Activated naive CD4-positive, alpha-beta T cell treated with anti-CD3 and anti-CD28 coated beads, Interleukin-2, amount 10 ng/mL, durations not matched to agents 7 days and 5 days (primary cell): Measurements from ENCODE around the gene C19orf18.
A peak's percentile ranks its signal among the peaks of the same experiment; 100 is the strongest.

Experiments used
- CTCF ChIA-PET: fragments of 350-600 bp; sonication (Branson Sonifier 250); formaldehyde crosslinking; loops from one replicate; lab custom pipeline; 2021; ENCODE audit warnings: antibody characterized with exemption; lab: Charles Lee
- DNase-seq: peaks from one replicate; pipeline ENCODE4 v3.0.0-alpha.2; 2020
- H3K27ac Mint-ChIP-seq: one replicate; pipeline ENCODE4 v1.8.0; 2021; ENCODE audit warnings: mild to moderate bottlenecking, moderate library complexity, mixed read lengths
- H3K27me3 Mint-ChIP-seq: one replicate; pipeline ENCODE4 v1.8.0; 2021; ENCODE audit warnings: mild to moderate bottlenecking, mixed read lengths
- H3K36me3 Mint-ChIP-seq: one replicate; pipeline ENCODE4 v1.8.0; 2021; ENCODE audit warnings: mixed read lengths
- H3K4me1 Mint-ChIP-seq: one replicate; pipeline ENCODE4 v1.8.0; 2021; ENCODE audit warnings: mixed read lengths
- H3K4me3 Mint-ChIP-seq: one replicate; pipeline ENCODE4 v1.8.0; 2021; ENCODE audit warnings: mild to moderate bottlenecking, moderate library complexity, mixed read lengths
- H3K9me3 Mint-ChIP-seq: one replicate; pipeline ENCODE4 v1.8.0; 2021; ENCODE audit warnings: mixed read lengths

The C19orf18 gene

DNA sequence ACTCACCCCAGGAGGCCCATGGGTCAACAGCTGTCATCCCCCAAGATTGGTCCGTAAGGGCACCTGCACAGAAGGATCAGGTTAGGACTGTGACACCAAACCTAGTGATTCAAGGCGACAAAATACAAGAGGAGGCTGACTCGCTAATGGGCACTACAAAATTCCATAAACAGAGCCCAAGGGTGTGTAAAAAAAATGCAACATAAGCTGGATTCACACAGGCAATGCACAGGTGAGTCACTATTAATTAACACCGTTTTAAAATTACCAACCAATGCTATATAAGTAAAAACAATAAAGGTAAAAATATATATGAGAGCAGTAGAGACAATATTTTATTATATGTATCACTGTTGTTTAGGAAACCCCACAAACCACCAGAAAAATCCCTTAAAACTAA, 26.3 kb upstream of the C19orf18 start:
- no peak for DNase-seq

DNA sequence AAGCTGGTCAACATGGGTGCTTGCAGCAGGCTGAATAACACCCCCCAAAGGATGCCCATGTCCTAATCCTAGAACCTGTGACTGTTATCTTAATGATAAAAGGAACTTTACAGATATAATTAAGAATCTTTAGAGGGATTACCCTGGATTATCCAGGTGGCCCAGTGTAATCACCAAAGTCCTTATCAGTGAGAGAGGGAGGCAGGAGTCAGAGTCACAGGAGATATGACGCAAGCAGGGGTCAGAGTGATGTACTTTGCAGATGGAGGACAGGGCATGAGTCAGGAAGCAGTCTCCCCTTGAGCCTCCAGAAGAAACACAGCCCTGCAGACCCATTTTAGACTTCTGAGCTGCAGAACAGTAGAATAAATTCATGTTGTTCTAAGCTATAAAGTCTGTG, 18.5 kb upstream of the C19orf18 start:
- Mint-ChIP-seq H3K27ac (no peak overlapping the region), H3K9me3 (peaks cover 71% of the 10 kb centered on the region), H3K4me3 (no peak overlapping the region), H3K4me1 (no peaks in the 10 kb centered on the region), H3K27me3 (no peaks in the 10 kb centered on the region), H3K36me3 (peaks cover 60% of the 10 kb centered on the region)
- DNase-seq = no peak
- CTCF ChIA-PET = no interaction called here

More for the DNA sequence above, 26.3 kb upstream of the C19orf18 start:
- Mint-ChIP-seq H3K27me3 (no peaks in the 10 kb centered on the region), H3K36me3 (peaks cover 87% of the 10 kb centered on the region), H3K27ac (no peak overlapping the region), H3K9me3 (peaks cover 67% of the 10 kb centered on the region), H3K4me1 (peaks cover 30% of the 10 kb centered on the region), H3K4me3 (no peak overlapping the region)
- CTCF ChIA-PET = no interaction called here

DNA sequence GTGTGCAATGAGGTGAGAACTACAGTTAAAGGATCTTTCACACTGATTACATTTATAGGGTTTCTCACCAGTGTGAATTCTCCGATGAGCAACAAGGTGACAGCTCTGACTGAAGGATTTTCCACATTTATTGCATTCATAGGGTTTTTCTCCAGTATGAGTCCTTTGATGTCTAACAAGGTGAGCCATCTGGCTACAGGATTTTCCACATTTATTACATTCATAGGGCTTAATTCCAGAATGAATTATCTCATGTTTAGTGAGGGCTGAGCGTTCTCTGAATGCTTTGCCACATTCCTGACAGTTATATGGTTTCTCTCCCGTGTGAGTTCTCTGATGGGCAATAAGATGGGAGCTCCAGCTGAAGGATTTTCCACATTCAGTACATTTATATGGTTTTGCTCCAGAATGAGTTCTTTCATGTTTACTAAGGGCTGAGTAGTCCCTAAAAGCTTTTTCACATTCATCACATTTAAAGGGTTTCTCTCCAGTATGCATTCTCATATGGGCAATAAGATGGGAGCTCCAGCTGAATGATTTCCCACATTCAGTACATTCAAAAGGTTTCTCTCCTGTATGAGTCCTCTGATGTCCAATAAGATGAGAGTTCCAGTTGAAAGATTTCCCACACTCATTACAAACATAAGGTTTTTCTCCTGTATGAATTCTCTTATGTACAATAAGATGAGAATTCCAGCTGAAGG, 4.4 kb upstream of the C19orf18 start:
- Mint-ChIP-seq H3K27ac (no peak overlapping the region), H3K9me3 (peaks cover 87% of the 10 kb centered on the region), H3K4me1 (no peaks in the 10 kb centered on the region), H3K27me3 (no peaks in the 10 kb centered on the region), H3K36me3 (peaks cover 59% of the 10 kb centered on the region), H3K4me3 (no peak overlapping the region)
- no peak for DNase-seq
- CTCF ChIA-PET = no interaction called here

DNA sequence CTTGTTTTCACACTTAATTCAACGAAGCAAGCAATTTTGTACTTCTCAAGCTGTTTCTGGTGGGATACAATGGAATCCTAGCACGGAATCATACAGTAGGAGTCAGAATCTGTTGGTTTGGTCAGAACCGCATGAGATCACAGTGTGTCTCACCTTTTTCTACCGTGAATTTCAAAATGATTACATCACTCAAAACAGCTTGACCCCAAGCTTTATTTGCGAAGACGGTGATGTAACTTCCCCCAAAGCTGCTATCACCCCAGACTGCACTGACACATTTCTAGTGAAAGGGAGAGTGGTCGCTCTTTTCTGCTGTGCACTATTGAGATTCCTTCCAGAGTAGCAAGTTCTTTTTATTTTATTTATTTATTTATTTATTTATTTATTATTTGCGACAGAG, 9.6 kb downstream of the C19orf18 start:
- CTCF ChIA-PET = no interaction called here
- DNase-seq = no peak
- peaks cover 3% of the 10 kb centered on the region for H3K36me3 Mint-ChIP-seq
- no peak overlapping the region for H3K27ac Mint-ChIP-seq
- no peak overlapping the region for H3K4me3 Mint-ChIP-seq
- H3K9me3 Mint-ChIP-seq = peaks cover 35% of the 10 kb centered on the region
- H3K27me3 Mint-ChIP-seq = no peaks in the 10 kb centered on the region
- no peaks in the 10 kb centered on the region for H3K4me1 Mint-ChIP-seq

DNA sequence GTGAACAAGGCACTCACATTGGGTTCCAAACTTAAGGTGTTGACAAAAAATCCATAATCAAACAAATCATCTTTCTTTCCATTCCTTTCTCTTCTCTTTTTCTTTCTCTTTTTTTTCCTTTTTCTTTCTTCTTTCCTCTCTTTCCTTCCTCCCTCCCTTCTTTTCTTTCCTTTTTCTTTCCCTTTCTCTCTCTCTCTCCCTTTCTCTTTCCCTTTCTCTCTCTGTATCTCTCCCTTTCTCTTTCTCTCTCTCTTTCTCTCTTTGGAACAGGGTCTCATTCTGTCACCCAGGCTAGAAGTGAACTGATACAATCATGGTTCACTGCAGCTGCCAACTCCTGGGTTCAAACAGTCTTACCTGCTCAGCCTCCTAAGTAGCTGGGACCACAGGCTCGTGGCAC, 12.5 kb downstream of the C19orf18 start:
- Mint-ChIP-seq H3K27ac (no peak overlapping the region), H3K27me3 (no peaks in the 10 kb centered on the region), H3K36me3 (no peaks in the 10 kb centered on the region), H3K9me3 (peaks cover 35% of the 10 kb centered on the region), H3K4me3 (no peak overlapping the region), H3K4me1 (no peaks in the 10 kb centered on the region)
- DNase-seq = no peak
- CTCF ChIA-PET = no interaction called here

DNA sequence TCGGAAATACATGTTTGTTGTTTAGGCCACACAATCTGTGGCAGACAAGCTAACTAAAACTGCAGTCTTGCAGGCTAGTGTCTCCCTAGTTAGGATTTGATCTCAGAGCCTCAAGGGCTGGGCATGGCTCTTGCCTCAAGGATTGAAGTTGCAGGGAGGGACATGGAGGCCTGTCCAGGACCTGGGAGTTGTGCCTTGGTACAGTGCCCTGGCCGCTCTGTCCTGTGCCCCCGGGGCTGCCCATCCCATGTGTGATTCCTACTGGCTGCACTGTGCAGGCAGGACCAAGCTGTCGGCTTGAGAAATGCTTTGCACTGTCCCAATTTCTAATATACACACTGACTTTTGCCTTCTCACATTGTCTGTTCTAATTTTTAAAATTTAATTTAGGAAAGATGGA, 19.3 kb downstream of the C19orf18 start:
- Mint-ChIP-seq H3K4me1 (no peaks in the 10 kb centered on the region), H3K36me3 (peaks cover 4% of the 10 kb centered on the region), H3K9me3 (peaks cover 43% of the 10 kb centered on the region), H3K27ac (no peak overlapping the region), H3K4me3 (no peak overlapping the region), H3K27me3 (no peaks in the 10 kb centered on the region)
- DNase-seq = no peak
- CTCF ChIA-PET = no interaction called here

DNA sequence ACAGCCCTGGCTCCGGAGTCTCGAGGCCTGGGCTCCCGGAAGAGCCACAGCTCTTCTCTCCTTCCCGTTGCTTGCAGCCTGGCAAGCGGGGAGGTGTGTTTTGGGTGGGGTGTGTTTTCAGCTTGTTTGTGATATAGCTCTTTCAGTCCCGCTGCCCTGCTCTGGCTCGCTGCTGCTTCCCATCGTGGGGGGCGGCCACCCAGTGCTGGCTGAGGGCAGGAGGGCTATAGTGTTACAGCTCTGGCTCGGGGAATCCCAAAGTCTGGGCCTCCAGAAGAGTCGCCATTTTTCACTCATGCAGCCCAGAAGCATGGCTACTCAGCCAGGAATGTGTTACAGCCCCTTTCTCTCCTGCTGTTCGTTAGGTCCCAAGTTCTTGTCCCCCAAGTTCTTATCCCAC, 24.6 kb downstream of the C19orf18 start:
- Mint-ChIP-seq H3K4me1 (peaks cover 19% of the 10 kb centered on the region), H3K27ac (no peak overlapping the region), H3K4me3 (no peak overlapping the region), H3K36me3 (peaks cover 26% of the 10 kb centered on the region), H3K27me3 (no peaks in the 10 kb centered on the region), H3K9me3 (peaks cover 43% of the 10 kb centered on the region)
- CTCF ChIA-PET = no interaction called here
- no peak for DNase-seq

DNA sequence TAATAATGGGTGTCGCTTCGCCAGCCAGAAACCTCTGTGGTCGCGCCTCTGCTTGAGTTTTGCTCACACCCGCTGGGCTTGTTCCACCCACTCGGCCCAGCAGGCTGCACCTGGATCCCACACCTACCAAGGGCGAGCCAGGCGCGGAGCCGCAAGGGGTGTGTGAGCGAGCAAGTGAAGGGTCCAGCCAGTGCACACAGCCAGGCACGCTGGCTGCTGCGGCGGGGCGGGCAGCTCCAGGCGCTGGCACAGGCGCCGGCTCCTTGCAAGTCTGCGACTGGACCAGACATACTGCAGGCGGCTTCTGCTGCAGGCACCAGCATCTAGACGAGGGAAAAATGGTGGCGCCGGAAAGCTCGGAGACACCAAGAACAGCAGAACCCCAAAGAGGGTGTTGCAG, 25.0 kb downstream of the C19orf18 start:
- peaks cover 19% of the 10 kb centered on the region for H3K4me1 Mint-ChIP-seq
- CTCF ChIA-PET = no interaction called here
- H3K4me3 Mint-ChIP-seq = no peak overlapping the region
- no peaks in the 10 kb centered on the region for H3K27me3 Mint-ChIP-seq
- DNase-seq = no peak
- H3K36me3 Mint-ChIP-seq = peaks cover 30% of the 10 kb centered on the region
- no peak overlapping the region for H3K27ac Mint-ChIP-seq
- H3K9me3 Mint-ChIP-seq = peaks cover 43% of the 10 kb centered on the region

DNA sequence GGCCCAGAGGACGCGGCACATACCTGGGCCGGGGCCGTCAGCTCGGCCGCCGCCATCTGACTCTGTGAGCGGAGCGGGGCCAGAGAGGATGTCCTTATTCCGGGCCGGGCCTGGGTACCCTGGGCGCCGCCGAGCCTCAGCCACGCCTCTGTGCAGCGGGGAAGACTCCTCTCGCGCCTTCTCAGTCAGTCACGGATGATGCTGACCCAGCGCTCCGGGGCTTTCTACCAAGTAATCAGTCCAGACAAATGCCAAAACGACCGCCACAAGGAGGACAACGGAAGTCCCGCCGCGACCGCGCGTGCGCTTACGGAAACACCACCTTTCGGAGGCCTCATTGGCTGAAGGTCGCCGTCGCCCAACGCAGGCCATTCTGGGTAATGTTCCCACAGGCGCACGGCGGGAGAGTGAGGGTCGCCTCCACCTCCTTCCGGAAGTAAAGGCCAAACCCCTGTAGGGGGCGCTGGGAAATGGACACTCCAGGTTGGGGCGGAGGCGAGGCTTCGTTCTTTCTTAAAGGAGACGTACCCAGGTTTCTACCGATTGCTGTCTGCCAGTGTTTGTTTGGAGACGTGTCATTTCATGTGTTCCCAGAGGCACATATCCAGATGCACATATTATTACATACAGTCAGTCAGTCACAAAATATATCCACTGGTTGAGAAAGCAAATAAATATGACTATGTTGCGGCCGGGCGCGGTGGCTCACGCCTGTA, 26.8 kb downstream of the C19orf18 start, which contains the start of gene ZNF256:
Gene ZNF256, minus strand, starts transcription at position 288 of the 716 bp plus-strand sequence. Its CDS starts 232 bp downstream, at position 56.
- peak within 1 kb of the TSS; percentile 89 for H3K27ac Mint-ChIP-seq
- peaks cover 47% of the 10 kb centered on the region for H3K36me3 Mint-ChIP-seq
- H3K9me3 Mint-ChIP-seq = peaks cover 49% of the 10 kb centered on the region
- H3K4me3 Mint-ChIP-seq = peak within 1 kb of the TSS; percentile 88
- H3K4me1 Mint-ChIP-seq = peaks cover 19% of the 10 kb centered on the region
- DNase-seq = peak; percentile 95
- CTCF ChIA-PET = no interaction called here
- H3K27me3 Mint-ChIP-seq = no peaks in the 10 kb centered on the region

DNA sequence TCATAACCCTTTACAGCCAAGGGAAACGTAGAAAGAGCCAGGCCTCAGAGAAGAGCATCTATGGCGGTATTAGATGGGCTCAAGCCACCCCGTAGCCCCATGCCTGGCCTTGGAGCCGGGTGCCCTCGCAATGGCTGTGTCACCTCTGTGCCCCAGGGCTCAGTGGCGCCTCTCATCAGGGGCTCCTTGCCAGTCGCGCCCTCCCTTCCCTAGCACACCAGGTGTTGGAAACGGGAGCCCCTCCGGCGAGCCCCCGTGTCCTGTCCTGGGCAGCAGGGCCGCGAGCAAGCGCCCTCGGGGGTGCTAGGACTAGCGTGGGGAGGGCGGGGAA, 27.3 kb downstream of the C19orf18 start:
- Mint-ChIP-seq H3K27me3 (no peaks in the 10 kb centered on the region), H3K4me1 (peaks cover 19% of the 10 kb centered on the region), H3K9me3 (peaks cover 55% of the 10 kb centered on the region), H3K36me3 (peaks cover 52% of the 10 kb centered on the region), H3K4me3 (peak overlapping the region; percentile 88), H3K27ac (peak overlapping the region; percentile 89)
- CTCF ChIA-PET = no interaction called here
- DNase-seq = no peak

DNA sequence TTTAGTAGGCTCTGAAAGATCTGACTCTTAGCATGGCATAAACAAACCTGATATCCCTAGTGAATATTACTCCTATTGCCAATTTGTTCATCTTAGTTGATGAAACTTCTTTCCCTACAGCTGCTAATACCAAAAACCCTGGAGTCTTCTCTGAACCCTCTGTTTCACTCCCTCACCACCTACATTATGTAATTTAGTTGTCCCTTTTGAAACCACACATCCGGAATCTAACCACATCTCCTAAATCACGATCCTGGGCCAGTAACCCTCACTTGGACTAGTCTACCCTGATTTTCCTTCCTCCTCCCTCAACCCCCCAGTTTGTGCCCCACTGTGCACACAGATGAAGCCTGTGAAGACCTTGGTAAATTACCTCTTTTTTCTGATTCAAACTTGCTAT, 28.0 kb downstream of the C19orf18 start:
- CTCF ChIA-PET = interaction anchor here (0.8 kb wide), 1 partner anchor 208 kb away, joined by 4 read pairs; no protein-coding TSS in a partner anchor
- H3K9me3 Mint-ChIP-seq = peaks cover 59% of the 10 kb centered on the region
- H3K4me1 Mint-ChIP-seq = peaks cover 19% of the 10 kb centered on the region
- H3K27me3 Mint-ChIP-seq = no peaks in the 10 kb centered on the region
- peak overlapping the region; percentile 88 for H3K4me3 Mint-ChIP-seq
- DNase-seq = no peak
- H3K27ac Mint-ChIP-seq = no peak overlapping the region
- H3K36me3 Mint-ChIP-seq = peaks cover 59% of the 10 kb centered on the region

DNA sequence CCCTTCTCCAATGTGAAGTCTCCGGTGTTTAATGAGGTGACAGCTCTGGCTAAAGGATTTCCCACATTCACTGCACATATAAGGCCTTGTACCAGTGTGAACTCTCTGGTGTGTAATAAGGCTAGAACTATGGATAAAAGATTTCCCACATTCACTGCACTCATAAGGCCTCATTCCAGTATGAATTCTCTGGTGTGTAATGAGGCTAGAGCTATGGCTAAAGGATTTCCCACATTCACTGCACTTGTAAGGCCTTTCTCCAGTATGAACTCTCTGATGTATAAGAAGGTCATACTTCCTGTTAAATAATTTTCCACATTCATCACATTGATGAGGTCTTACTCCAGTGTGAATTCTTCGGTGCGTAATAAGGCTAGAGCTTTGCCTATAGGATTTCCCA, 32.7 kb downstream of the C19orf18 start:
- H3K9me3 Mint-ChIP-seq = peaks cover 77% of the 10 kb centered on the region
- H3K36me3 Mint-ChIP-seq = peaks cover 76% of the 10 kb centered on the region
- CTCF ChIA-PET = no interaction called here
- no peak for DNase-seq
- H3K4me3 Mint-ChIP-seq = no peak overlapping the region
- no peaks in the 10 kb centered on the region for H3K27me3 Mint-ChIP-seq
- H3K27ac Mint-ChIP-seq = no peak overlapping the region
- H3K4me1 Mint-ChIP-seq = peaks cover 10% of the 10 kb centered on the region

DNA sequence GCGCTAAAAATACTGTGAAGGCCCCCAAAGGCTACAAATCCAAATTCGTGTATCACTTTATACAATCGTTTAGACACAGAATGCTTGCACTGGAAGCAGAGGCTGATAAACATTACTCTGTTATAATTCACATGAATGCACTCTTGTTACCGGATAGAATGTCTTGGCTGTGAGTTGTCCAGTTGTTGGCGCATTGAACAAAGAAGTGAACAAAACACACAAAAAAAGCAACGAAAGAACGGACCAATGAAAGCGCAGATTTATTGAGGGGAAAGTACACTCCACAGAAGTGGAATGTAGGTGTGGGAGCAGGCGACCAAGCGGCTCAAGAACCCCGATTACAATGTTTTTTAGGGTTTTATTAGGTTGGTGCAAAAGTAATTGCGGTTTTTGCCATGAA, 38.6 kb downstream of the C19orf18 start:
- Mint-ChIP-seq H3K4me1 (peaks cover 11% of the 10 kb centered on the region), H3K36me3 (peaks cover 56% of the 10 kb centered on the region), H3K4me3 (peak overlapping the region; percentile 78), H3K9me3 (peaks cover 64% of the 10 kb centered on the region), H3K27me3 (peaks cover 8% of the 10 kb centered on the region), H3K27ac (no peak overlapping the region)
- DNase-seq = no peak
- CTCF ChIA-PET = no interaction called here

DNA sequence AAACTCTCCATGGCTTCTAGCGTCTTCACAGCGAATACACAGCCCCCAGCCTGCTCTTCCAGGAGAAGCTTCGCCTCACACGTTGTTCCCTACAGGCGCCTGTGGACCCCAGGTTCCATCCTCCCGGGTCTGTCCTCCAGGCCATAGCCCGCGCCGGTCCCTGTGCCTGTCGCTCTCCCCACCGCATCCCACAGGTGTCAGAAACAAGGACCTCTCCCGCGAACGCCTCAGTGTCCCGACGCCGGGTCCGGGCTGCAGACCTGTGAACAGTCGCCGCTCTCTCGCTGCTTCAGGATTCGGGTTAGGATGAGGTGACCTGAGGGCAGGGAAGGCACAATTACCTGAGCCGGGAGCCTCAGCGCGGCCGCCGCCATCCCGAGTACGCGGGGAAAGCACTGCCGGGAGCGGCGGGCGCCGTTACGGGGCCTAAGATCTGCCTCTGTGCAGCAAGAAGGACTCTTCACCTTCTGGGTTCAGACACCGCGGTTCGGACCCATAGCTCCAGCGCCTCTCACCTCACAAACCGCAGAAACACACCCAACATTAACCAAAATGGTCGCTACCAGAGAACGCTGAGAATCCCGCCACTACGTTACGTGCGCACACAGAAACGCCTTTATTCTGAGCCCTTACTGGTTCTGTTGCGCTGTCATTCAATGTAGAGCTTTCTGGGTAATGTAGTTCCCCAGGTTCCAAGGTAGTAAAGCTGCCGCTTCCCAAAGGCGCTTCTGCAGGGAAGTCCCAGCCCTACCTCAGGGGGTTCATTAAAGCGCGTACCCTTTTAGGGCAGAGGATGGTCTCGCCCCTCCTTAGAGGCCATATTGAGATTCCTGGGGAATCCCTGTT, 39.3 kb downstream of the C19orf18 start, which contains the start of gene ZNF418:
Gene ZNF418, minus strand, starts transcription at position 583 of the 846 bp plus-strand sequence. CDS start 1,580 bp downstream, outside the sequence.
- CTCF ChIA-PET = no interaction called here
- Mint-ChIP-seq H3K4me1 (peaks cover 11% of the 10 kb centered on the region), H3K27ac (peak within 1 kb of the TSS; percentile 81), H3K4me3 (peak within 1 kb of the TSS; percentile 78), H3K9me3 (peaks cover 69% of the 10 kb centered on the region), H3K36me3 (peaks cover 56% of the 10 kb centered on the region), H3K27me3 (peaks cover 8% of the 10 kb centered on the region)
- peak; percentile 72 for DNase-seq
